K562 (cell line): ENCODE measurements around the gene SLAMF9. TPM values are rescaled to one million over a fixed set of nuclear protein-coding genes. Genes with fewer than 3 reads are reported as not detected.
"Not testable (repeated sequence)": the region's sequence is repeated elsewhere in the genome, so short reads cannot be mapped to it uniquely, and the experiment has no call there.

Experiments
- ATAC-seq: fragments of 200-7000 bp; cut with Tn5 transposase; 3 replicates; pipeline ENCODE4 v1.9.1; 2020; ENCODE audit warnings: moderate library complexity
- BruUV-seq: library from RNA; stranded (reverse); fragments of 400-500 nt; replicated peaks from 2 replicates; lab custom pipeline; 2021; lab: Mats Ljungman, UMichigan
- CTCF ChIA-PET: fragments of 300-600 bp; formaldehyde crosslinking; extraction: SDS; loops from one replicate; lab custom pipeline; 2021; ENCODE audit warnings: low intra/inter-chr PET ratio; lab: Yijun Ruan, JAX
- POLR2A ChIA-PET: fragments of 300-600, 350-650 bp; sonication (Branson Sonifier 250); formaldehyde crosslinking; extraction: SDS; loops from one replicate; lab custom pipeline; 2021; ENCODE audit warnings: antibody characterized with exemption, inconsistent platforms; lab: Yijun Ruan, JAX
- DNase-seq, 4 experiments: peaks; one replicate each; pipeline versions ENCODE4 v3.0.0 to v3.0.0-alpha.2; 2011 to 2018; ENCODE audit warnings: low spot score in 3 of 4, mixed read lengths in 3 of 4; ENCODE audit errors: extremely low read depth in 1 of 4
- FAIRE-seq: peaks from 2 replicates; lab custom pipeline; 2011; peaks lifted over from hg19 to GRCh38; lab: Jason Lieb, UNC
- H2AFZ ChIP-seq: 2 replicates; pipeline ENCODE4 v1.6.0; 2011; ENCODE audit warnings: low read depth, low read length, control low read depth, inconsistent platforms
- H3K27ac ChIP-seq: fragments of 200-600 bp; 3 replicates; pipeline ENCODE4 v1.8.0; 2011; ENCODE audit warnings: low read depth, mild to moderate bottlenecking, control low read depth, inconsistent platforms, low read length, moderate library complexity, mixed read lengths; ENCODE audit errors: extremely low read depth
- H3K27me3 ChIP-seq, 2 experiments: fragments of 300-600 bp in 1 of 2; 2 replicates in 1 of 2; 3 replicates in 1 of 2; pipeline versions ENCODE4 v1.6.0 to v1.8.0; 2011; ENCODE audit warnings: inconsistent platforms in 2 of 2, low read length in 2 of 2, mild to moderate bottlenecking in 1 of 2, mixed read lengths in 1 of 2, moderate library complexity in 1 of 2; ENCODE audit not compliant: control insufficient read depth in 2 of 2, insufficient read depth in 2 of 2
- H3K36me3 ChIP-seq: fragments of 300-600 bp; 3 replicates; pipeline ENCODE4 v1.8.0; 2011; ENCODE audit warnings: mild to moderate bottlenecking, low read length, inconsistent platforms; ENCODE audit not compliant: control insufficient read depth, insufficient read depth
- H3K4me1 ChIP-seq, 2 experiments: fragments of 200-600 bp in 1 of 2; replicated peaks in 1 of 2; 2 replicates in 1 of 2; 3 replicates in 1 of 2; pipeline versions ENCODE4 v1.5.1 to v1.8.0; 2011; ENCODE audit warnings: inconsistent platforms in 2 of 2, low read length in 2 of 2, mild to moderate bottlenecking in 1 of 2, mixed read lengths in 1 of 2, moderate library complexity in 1 of 2; ENCODE audit not compliant: control insufficient read depth in 2 of 2, insufficient read depth in 2 of 2
- H3K4me2 ChIP-seq: 2 replicates; pipeline ENCODE4 v1.6.1; 2011; ENCODE audit warnings: low read length, control low read depth, inconsistent platforms, mixed read lengths; ENCODE audit not compliant: insufficient read depth
- H3K4me3 ChIP-seq: fragments of 200-600 bp; sonication (generic), shearing (Covaris generic); 2 replicates; pipeline ENCODE4 v1.5.1; 2016; ENCODE audit warnings: control low read depth, inconsistent platforms
- H3K79me2 ChIP-seq: fragments of 200-600 bp; 3 replicates; pipeline ENCODE4 v1.8.0; 2011; ENCODE audit warnings: low read length, inconsistent platforms; ENCODE audit not compliant: control insufficient read depth, insufficient read depth
- H3K9ac ChIP-seq, 2 experiments: 2 replicates each; pipeline versions ENCODE4 v1.6.0 to v1.6.1; 2011; ENCODE audit warnings: low read depth in 2 of 2, low read length in 2 of 2, control low read depth in 1 of 2, inconsistent platforms in 1 of 2, mild to moderate bottlenecking in 1 of 2, mixed read lengths in 1 of 2; ENCODE audit not compliant: insufficient read depth in 1 of 2
- H3K9me1 ChIP-seq: one replicate; pipeline ENCODE4 v1.6.0; 2011; ENCODE audit warnings: inconsistent platforms, mild to moderate bottlenecking, low read length, moderate library complexity; ENCODE audit not compliant: control insufficient read depth, insufficient read depth
- H3K9me3 ChIP-seq: replicated peaks from 2 replicates; pipeline ENCODE4 v1.5.1; 2011; ENCODE audit warnings: low read depth, low read length, inconsistent platforms; ENCODE audit not compliant: control insufficient read depth, insufficient read depth
- H4K20me1 ChIP-seq: replicated peaks from 2 replicates; pipeline ENCODE4 v1.6.1; 2011; ENCODE audit warnings: low read length, inconsistent platforms, mixed read lengths; ENCODE audit not compliant: control insufficient read depth, insufficient read depth
- CC2D1A ChIP-seq: fragments of 450-650 bp; IDR thresholded peaks from 2 replicates; pipeline ENCODE4 v1.6.1; 2017; ENCODE audit warnings: mild to moderate bottlenecking
- HIVEP1 ChIP-seq: fragments of 250-450 bp; sonication (Bioruptor Pico); IDR thresholded peaks from 2 replicates; pipeline ENCODE4 v1.4.0; 2020; ENCODE audit warnings: mild to moderate bottlenecking
- RCOR1 ChIP-seq, 2 experiments: IDR thresholded peaks; 2 replicates each; pipeline ENCODE4 v1.6.1; 2012; ENCODE audit warnings: low read depth in 2 of 2, low read length in 2 of 2, borderline replicate concordance in 1 of 2, improper control_type of control experiment in 1 of 2
- ZNF277 ChIP-seq: fragments of 250-450 bp; sonication (Bioruptor Pico); IDR thresholded peaks from 2 replicates; pipeline ENCODE4 v1.8.0; 2022; ENCODE audit warnings: inconsistent platforms, mild to moderate bottlenecking, moderate library complexity, borderline replicate concordance
- WGBS: fragments of 100-300 bp; shearing (Covaris generic); methylation state at CpG from one replicate; pipeline ENCODE4 v1.1.6; 2016; ENCODE audit warnings: low coverage, mixed read lengths; ENCODE audit not compliant: insufficient coverage; ENCODE audit errors: missing lambda C conversion rate; 5-methylcytosine and 5-hydroxymethylcytosine counted together
- in situ Hi-C: fragments of 300-500 bp; cut with MboI; formaldehyde crosslinking; loops from 4 replicates; pipeline ENCODE4 v1.15.0; 2018; ENCODE audit warnings: inconsistent platforms, mixed read lengths
- intact Hi-C: fragments of 100-400 bp; cut with micrococcal nuclease; formaldehyde crosslinking; loops from 2 replicates; pipeline ENCODE4 v1.14.2; 2022
- polyA plus RNA-seq, 8 experiments: library from polyadenylated mRNA; depleted of rRNA in 4 of 8; stranded (reverse) in 5 of 8; unstranded in 3 of 8; fragments of >200 nt; fragmentation: Nextera tagmentation in 2 of 8; fragmentation: Illumina TruSeq in 1 of 8; extraction: Ambion mirVana in 2 of 8; extraction: Trizol in 1 of 8; gene quantifications; 2 replicates each; pipeline versions ENCODE4 v1.2.1 to v1.2.3, GENCODE V29; 2011 to 2014; ENCODE audit warnings: inconsistent platforms in 1 of 8, missing spikeins in 1 of 8
- total RNA-seq, 7 experiments: library from RNA; depleted of rRNA in 6 of 7; stranded (reverse); fragments of >200 nt in 6 of 7; fragmentation: Illumina TruSeq in 2 of 7; extraction: Trizol in 2 of 7; gene quantifications; 2 replicates each; pipeline versions ENCODE4 v1.2.1 to v1.2.3, GENCODE V29; 2011 to 2021; ENCODE audit warnings: low replicate concordance in 1 of 7
- TF ChIP-seq, protein P1 (sequence below): fragments of 250-450 bp; sonication (Bioruptor Pico); IDR thresholded peaks from 2 replicates; pipeline ENCODE4 v1.5.0; 2021
- TF ChIP-seq, protein P2 (sequence below): fragments of 250-450 bp; sonication (Bioruptor Pico); IDR thresholded peaks from 2 replicates; pipeline ENCODE4 v1.8.0; 2021; ENCODE audit warnings: moderate library complexity, mild to moderate bottlenecking, inconsistent platforms

The SLAMF9 gene
- total and polyA plus RNA-seq, 9 of the 15 experiments (the other 6 are each of a cell fraction or from before 2014, with no cell fraction given): 0.13 to 0.21 TPM; not detected in 7

DNA sequence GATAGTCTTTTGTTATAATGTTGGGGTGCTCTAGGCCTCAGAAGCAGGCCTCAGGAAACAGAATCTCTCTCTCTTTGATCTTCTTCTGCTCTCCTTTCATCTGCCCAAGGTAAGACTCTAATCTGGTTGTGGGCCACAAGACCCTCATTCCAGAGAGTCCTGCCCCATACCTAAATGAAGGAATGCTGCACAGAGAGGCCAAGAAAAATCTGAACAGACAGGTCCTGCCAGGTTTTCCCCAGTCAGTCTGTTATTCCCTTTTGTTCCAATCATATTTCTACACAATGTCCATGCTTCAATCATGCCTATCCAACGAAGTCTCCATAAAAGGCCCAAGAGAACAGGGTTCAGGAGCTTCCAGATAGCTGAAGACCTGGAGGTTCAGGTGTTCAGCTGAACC, 47.1 kb downstream of the SLAMF9 start:
- Histone ChIP-seq H3K79me2 (no peaks in the 10 kb centered on the region), H3K36me3 (no peaks in the 10 kb centered on the region), H3K27ac (no peak overlapping the region), H3K9ac (no peak overlapping the region), H4K20me1 (no peaks in the 10 kb centered on the region), H3K9me3 (no peaks in the 10 kb centered on the region), H2AFZ (no peak overlapping the region), H3K4me2 (no peak overlapping the region), H3K27me3 (no peaks in the 10 kb centered on the region), H3K9me1 (no peaks in the 10 kb centered on the region), H3K4me1 (peaks cover 16 to 45% of the 10 kb centered on the region in 2 experiments), H3K4me3 (no peak overlapping the region)
- in situ Hi-C loops (no loop called here), intact Hi-C loops (no loop called here)
- no peak for ATAC-seq
- WGBS: 8% methylated on average over 1 of the region's 1 CpG
- CTCF ChIA-PET: no interaction called here
- no peak for DNase-seq
- no TSS peak for BruUV-seq
- POLR2A ChIA-PET: interaction anchor here (1.2 to 1.3 kb wide), 2 partner anchors 9 to 16 kb away, joined by 4 to 5 read pairs; no protein-coding TSS in a partner anchor
- no peak for FAIRE-seq
- TF ChIP-seq HIVEP1 (CRISPR knock-in tag) (no peak), RCOR1 (IDR thresholded peaks at IDR 0.05; ENCODE audit: borderline replicate concordance in 1 of 2, low read depth in 2 of 2, low read length in 2 of 2) (no peak), ZNF277 (CRISPR knock-in tag) (no peak), CC2D1A (no peak)
- TF ChIP-seq, protein P1, sequence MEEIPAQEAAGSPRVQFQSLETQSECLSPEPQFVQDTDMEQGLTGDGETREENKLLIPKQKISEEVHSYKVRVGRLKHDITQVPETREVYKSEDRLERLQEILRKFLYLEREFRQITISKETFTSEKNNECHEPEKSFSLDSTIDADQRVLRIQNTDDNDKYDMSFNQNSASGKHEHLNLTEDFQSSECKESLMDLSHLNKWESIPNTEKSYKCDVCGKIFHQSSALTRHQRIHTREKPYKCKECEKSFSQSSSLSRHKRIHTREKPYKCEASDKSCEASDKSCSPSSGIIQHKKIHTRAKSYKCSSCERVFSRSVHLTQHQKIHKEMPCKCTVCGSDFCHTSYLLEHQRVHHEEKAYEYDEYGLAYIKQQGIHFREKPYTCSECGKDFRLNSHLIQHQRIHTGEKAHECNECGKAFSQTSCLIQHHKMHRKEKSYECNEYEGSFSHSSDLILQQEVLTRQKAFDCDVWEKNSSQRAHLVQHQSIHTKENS: no peak
- TF ChIP-seq, protein P2, sequence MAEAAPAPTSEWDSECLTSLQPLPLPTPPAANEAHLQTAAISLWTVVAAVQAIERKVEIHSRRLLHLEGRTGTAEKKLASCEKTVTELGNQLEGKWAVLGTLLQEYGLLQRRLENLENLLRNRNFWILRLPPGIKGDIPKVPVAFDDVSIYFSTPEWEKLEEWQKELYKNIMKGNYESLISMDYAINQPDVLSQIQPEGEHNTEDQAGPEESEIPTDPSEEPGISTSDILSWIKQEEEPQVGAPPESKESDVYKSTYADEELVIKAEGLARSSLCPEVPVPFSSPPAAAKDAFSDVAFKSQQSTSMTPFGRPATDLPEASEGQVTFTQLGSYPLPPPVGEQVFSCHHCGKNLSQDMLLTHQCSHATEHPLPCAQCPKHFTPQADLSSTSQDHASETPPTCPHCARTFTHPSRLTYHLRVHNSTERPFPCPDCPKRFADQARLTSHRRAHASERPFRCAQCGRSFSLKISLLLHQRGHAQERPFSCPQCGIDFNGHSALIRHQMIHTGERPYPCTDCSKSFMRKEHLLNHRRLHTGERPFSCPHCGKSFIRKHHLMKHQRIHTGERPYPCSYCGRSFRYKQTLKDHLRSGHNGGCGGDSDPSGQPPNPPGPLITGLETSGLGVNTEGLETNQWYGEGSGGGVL (CRISPR knock-in tag): no peak

DNA sequence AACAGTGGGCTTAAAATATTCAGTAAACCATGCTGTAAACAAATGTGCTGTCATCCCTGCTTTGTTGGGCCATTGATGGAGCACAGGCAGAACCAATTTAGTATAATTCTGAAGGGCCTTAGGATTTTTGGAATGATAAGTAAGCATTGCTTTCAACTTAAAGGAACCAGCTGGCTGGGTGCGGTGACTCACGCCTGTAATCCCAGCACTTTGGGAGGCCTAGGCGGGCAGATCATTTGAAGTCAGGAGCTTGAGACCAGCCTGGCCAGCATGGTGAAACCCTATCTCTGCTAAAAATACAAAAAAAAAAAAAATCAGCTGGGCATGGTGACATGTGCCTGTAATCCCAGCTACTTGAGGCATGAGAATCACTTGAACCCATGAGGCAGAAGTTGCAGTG, 50.0 kb downstream of the SLAMF9 start:
- H3K9me3 ChIP-seq, H3K27ac ChIP-seq, H3K27me3 ChIP-seq, H3K36me3 ChIP-seq, FAIRE-seq, BruUV-seq, H4K20me1 ChIP-seq, in situ Hi-C loops, H3K9me1 ChIP-seq, H3K4me2 ChIP-seq, intact Hi-C loops, H3K4me3 ChIP-seq, CTCF ChIA-PET, ATAC-seq, H3K79me2 ChIP-seq, DNase-seq, H3K9ac ChIP-seq, H2AFZ ChIP-seq: not testable (repeated sequence)
- POLR2A ChIA-PET: interaction anchor here (0.9 to 2.0 kb wide), 2 partner anchors 10 to 12 kb away, joined by 3 to 9 read pairs; no protein-coding TSS in a partner anchor
- 68% methylated on average over 3 of the region's 3 CpGs for WGBS
- peaks cover 25 to 33% of the 10 kb centered on the region in 2 experiments for H3K4me1 ChIP-seq
